Endothelial cell (in vitro differentiated cells): ENCODE measurements around the gene LEPR. TPM values are rescaled to one million over a fixed set of nuclear protein-coding genes. Genes with fewer than 3 reads are reported as not detected.
A peak's percentile ranks its signal among the peaks of the same experiment; 100 is the strongest.

Experiments
- DNase-seq: peaks from one replicate; pipeline ENCODE4 v3.0.0; 2021; ENCODE audit warnings: low spot score
- H3K27ac Mint-ChIP-seq: one replicate; pipeline ENCODE4 v1.8.0; 2021; ENCODE audit warnings: mixed read lengths, inconsistent platforms; ENCODE audit not compliant: unreplicated experiment
- H3K27me3 Mint-ChIP-seq: one replicate; pipeline ENCODE4 v1.8.0; 2021; ENCODE audit warnings: mild to moderate bottlenecking, moderate library complexity, mixed read lengths, inconsistent platforms; ENCODE audit not compliant: unreplicated experiment
- H3K36me3 Mint-ChIP-seq: one replicate; pipeline ENCODE4 v1.8.0; 2021; ENCODE audit warnings: mild to moderate bottlenecking, low read depth, mixed read lengths, inconsistent platforms; ENCODE audit not compliant: unreplicated experiment
- H3K4me1 Mint-ChIP-seq: one replicate; pipeline ENCODE4 v1.8.0; 2021; ENCODE audit warnings: mild to moderate bottlenecking, mixed read lengths, inconsistent platforms; ENCODE audit not compliant: unreplicated experiment
- H3K4me3 Mint-ChIP-seq: one replicate; pipeline ENCODE4 v1.8.0; 2021; ENCODE audit warnings: mild to moderate bottlenecking, mixed read lengths, inconsistent platforms; ENCODE audit not compliant: unreplicated experiment
- H3K9me3 Mint-ChIP-seq: one replicate; pipeline ENCODE4 v1.8.0; 2021; ENCODE audit warnings: mixed read lengths, inconsistent platforms; ENCODE audit not compliant: unreplicated experiment
- CTCF ChIP-seq: fragments of 200-600 bp; sonication (generic); IDR thresholded peaks from one replicate; pipeline ENCODE4 v1.5.0; 2021; ENCODE audit warnings: antibody characterized with exemption; ENCODE audit not compliant: unreplicated experiment
- long read RNA-seq: library from polyadenylated mRNA; unstranded; transcript quantifications from one replicate; pipeline ENCODE4 v2.0.0, GENCODE V29; 2020; ENCODE audit not compliant: unreplicated experiment
- total RNA-seq: library from RNA; stranded (reverse); fragmentation: NEBNext Ultra II Directional; extraction: Animal tissue kit (Norgen Biotek cat#: 25700); gene quantifications from one replicate; pipeline ENCODE4 v1.2.1, GENCODE V29; 2021; ENCODE audit not compliant: unreplicated experiment

LEPR gene
- 8.3 TPM for total RNA-seq
- long read RNA-seq, partial matches to known transcripts, result 2 of 6 reads
- long read RNA-seq, other reads (novel, unspliced or antisense), result 4 of 6 reads

GRCh38 chr1:65420590-65421350 lies at the start of gene LEPR, which contains the start of gene LEPROT:
TSS of gene LEPR (plus strand) at chr1:65420668. CDS start at chr1:65565566, 144,898 bp downstream.
TSS of gene LEPROT (plus strand) at chr1:65420668. CDS start at chr1:65420725, 57 bp downstream.
- Mint-ChIP-seq H3K27me3 (peaks cover 3% of the 10 kb centered on the region), H3K4me1 (peaks cover 28% of the 10 kb centered on the region), H3K36me3 (peaks cover 19% of the 10 kb centered on the region), H3K9me3 (no peaks in the 10 kb centered on the region), H3K4me3 (peak within 1 kb of the TSS; percentile 92), H3K27ac (peak within 1 kb of the TSS; percentile 83)
- no peak for DNase-seq
- TF ChIP-seq CTCF, result no peak

GRCh38 chr1:65371544-65371943 lies 48.9 kb upstream of the LEPR start:
- Mint-ChIP-seq H3K36me3 (no peaks in the 10 kb centered on the region), H3K27ac (no peak overlapping the region), H3K27me3 (no peaks in the 10 kb centered on the region), H3K4me1 (no peaks in the 10 kb centered on the region), H3K9me3 (no peaks in the 10 kb centered on the region), H3K4me3 (no peak overlapping the region)
- TF ChIP-seq CTCF, result no peak
- no peak for DNase-seq

GRCh38 chr1:65372557-65372956 lies 47.9 kb upstream of the LEPR start:
- Mint-ChIP-seq H3K27me3 (no peaks in the 10 kb centered on the region), H3K4me1 (no peaks in the 10 kb centered on the region), H3K36me3 (no peaks in the 10 kb centered on the region), H3K9me3 (no peaks in the 10 kb centered on the region), H3K4me3 (no peak overlapping the region), H3K27ac (no peak overlapping the region)
- TF ChIP-seq CTCF, result no peak
- no peak for DNase-seq

GRCh38 chr1:65377496-65378246 lies 42.8 kb upstream of the LEPR start:
- H3K4me3 Mint-ChIP-seq, result no peak overlapping the region
- no peaks in the 10 kb centered on the region for H3K27me3 Mint-ChIP-seq
- no peak for TF ChIP-seq CTCF
- H3K36me3 Mint-ChIP-seq, result peaks cover 2% of the 10 kb centered on the region
- DNase-seq, result no peak
- peaks cover 4% of the 10 kb centered on the region for H3K4me1 Mint-ChIP-seq
- no peak overlapping the region for H3K27ac Mint-ChIP-seq
- no peaks in the 10 kb centered on the region for H3K9me3 Mint-ChIP-seq
